Measurements from ENCODE around the gene PGF.

DNA sequence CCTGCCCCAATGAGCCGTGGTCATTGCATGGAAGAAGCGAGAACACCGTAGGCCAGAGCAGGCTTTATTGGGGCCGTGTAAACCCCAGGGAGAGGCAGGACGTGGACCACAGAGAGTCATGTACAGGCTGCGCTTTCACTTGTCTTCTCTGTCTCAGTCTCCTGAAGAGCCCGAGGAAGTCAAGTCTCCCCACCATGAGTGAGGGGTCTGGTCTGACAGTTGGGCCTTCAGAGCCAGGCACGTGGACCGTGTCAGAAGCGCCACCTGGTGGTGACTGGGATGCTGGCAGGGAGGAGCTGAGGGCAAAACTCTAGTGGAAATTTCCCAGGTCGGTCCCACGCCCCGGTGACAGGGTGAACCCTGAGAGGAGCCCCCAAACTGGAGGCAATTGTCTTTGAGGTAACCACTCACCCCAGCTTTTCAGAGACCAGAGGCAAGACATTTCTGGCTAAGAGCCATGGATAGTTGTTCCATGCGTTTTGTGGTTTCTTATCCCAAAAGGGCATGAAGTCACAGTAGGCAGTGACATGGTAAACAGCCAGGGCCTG is 49.7 kb downstream of the PGF start:
- TF ChIP-seq CTCF (IDR thresholded peaks at IDR 0.05) (peak; percentile 79 to 97 (median 92)), POLR2A (IDR thresholded peaks at IDR 0.05) (no peak)
